Glutamatergic neuron (in vitro differentiated cells): ENCODE data around the gene HSF4. TPM values are rescaled to one million over a fixed set of nuclear protein-coding genes. Genes with fewer than 3 reads are reported as not detected.

Source experiments
- DNase-seq: peaks from one replicate; pipeline ENCODE4 v3.0.0; 2022
- H3K27ac Mint-ChIP-seq: one replicate; pipeline ENCODE4 v1.8.0; 2020; ENCODE audit warnings: mild to moderate bottlenecking, mixed read lengths, inconsistent platforms; ENCODE audit not compliant: unreplicated experiment
- H3K27me3 Mint-ChIP-seq: one replicate; pipeline ENCODE4 v1.8.0; 2020; ENCODE audit warnings: mild to moderate bottlenecking, moderate library complexity, mixed read lengths, inconsistent platforms; ENCODE audit not compliant: unreplicated experiment
- H3K36me3 Mint-ChIP-seq: one replicate; pipeline ENCODE4 v1.8.0; 2020; ENCODE audit warnings: mild to moderate bottlenecking, mixed read lengths, inconsistent platforms; ENCODE audit not compliant: unreplicated experiment
- H3K4me1 Mint-ChIP-seq: one replicate; pipeline ENCODE4 v1.8.0; 2020; ENCODE audit warnings: mild to moderate bottlenecking, low read depth, mixed read lengths, inconsistent platforms; ENCODE audit not compliant: unreplicated experiment
- H3K4me3 Mint-ChIP-seq: one replicate; pipeline ENCODE4 v1.8.0; 2020; ENCODE audit warnings: mild to moderate bottlenecking, mixed read lengths, inconsistent platforms; ENCODE audit not compliant: unreplicated experiment
- H3K9me3 Mint-ChIP-seq: one replicate; pipeline ENCODE4 v1.8.0; 2020; ENCODE audit warnings: mild to moderate bottlenecking, moderate library complexity, mixed read lengths, inconsistent platforms; ENCODE audit not compliant: unreplicated experiment
- long read RNA-seq: library from polyadenylated mRNA; unstranded; transcript quantifications from one replicate; pipeline ENCODE4 v2.0.0, GENCODE V29; 2020; ENCODE audit not compliant: unreplicated experiment
- total RNA-seq: library from RNA; stranded (reverse); fragmentation: NEBNext Ultra II Directional; extraction: Animal tissue kit (Norgen Biotek cat#: 25700); gene quantifications from one replicate; pipeline ENCODE4 v1.2.1, GENCODE V29; 2021; ENCODE audit not compliant: unreplicated experiment
- TF ChIP-seq, protein P1 (sequence below): fragments of 200-600 bp; sonication (generic); IDR thresholded peaks from one replicate; pipeline ENCODE4 v1.5.0; 2021; ENCODE audit not compliant: partially characterized antibody, unreplicated experiment

Gene HSF4
- total RNA-seq: 7.2 TPM
- long read RNA-seq: 0 reads

DNA sequence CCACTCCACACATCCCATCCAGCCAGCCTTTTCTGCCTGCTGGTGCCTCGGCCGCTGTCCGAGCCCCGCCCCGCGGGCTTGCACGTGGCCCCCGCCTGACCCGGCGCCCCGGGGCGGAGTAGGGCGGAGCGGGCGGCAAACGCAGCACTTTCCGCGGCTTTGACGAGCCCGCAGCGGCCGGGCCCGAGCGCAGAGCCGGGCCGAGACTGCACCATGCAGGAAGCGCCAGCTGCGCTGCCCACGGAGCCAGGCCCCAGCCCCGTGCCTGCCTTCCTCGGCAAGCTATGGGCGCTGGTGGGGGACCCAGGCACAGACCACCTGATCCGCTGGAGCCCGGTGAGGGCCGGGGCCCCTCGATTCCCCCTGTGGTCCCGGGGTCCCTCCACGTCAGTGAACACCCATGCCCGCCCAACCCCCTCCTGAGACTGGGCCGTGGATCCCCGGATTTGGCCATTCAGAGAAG, at the start of gene HSF4:
Gene HSF4, plus strand, starts transcription at position 147 of the 463 bp plus-strand sequence. Its CDS starts 67 bp downstream, at position 214.
- Mint-ChIP-seq H3K27me3 (peaks cover 22% of the 10 kb centered on the region), H3K4me3 (peak within 1 kb of the TSS; percentile 69), H3K9me3 (peaks cover 7% of the 10 kb centered on the region), H3K4me1 (peaks cover 2% of the 10 kb centered on the region), H3K36me3 (peaks cover 5% of the 10 kb centered on the region), H3K27ac (no peak within 1 kb of the TSS)
- peak; percentile 31 for DNase-seq
- TF ChIP-seq, protein P1, sequence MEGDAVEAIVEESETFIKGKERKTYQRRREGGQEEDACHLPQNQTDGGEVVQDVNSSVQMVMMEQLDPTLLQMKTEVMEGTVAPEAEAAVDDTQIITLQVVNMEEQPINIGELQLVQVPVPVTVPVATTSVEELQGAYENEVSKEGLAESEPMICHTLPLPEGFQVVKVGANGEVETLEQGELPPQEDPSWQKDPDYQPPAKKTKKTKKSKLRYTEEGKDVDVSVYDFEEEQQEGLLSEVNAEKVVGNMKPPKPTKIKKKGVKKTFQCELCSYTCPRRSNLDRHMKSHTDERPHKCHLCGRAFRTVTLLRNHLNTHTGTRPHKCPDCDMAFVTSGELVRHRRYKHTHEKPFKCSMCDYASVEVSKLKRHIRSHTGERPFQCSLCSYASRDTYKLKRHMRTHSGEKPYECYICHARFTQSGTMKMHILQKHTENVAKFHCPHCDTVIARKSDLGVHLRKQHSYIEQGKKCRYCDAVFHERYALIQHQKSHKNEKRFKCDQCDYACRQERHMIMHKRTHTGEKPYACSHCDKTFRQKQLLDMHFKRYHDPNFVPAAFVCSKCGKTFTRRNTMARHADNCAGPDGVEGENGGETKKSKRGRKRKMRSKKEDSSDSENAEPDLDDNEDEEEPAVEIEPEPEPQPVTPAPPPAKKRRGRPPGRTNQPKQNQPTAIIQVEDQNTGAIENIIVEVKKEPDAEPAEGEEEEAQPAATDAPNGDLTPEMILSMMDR: no peak

- H3K36me3 Mint-ChIP-seq: no peaks in the 10 kb centered on the region
- TF ChIP-seq, protein P1: no peak
- H3K27ac Mint-ChIP-seq: no peak overlapping the region
- H3K4me3 Mint-ChIP-seq: no peak overlapping the region
- no peak for DNase-seq
- H3K4me1 Mint-ChIP-seq: peaks cover 1% of the 10 kb centered on the region
- H3K27me3 Mint-ChIP-seq: peaks cover 5% of the 10 kb centered on the region
- H3K9me3 Mint-ChIP-seq: no peaks in the 10 kb centered on the region
Observed at GRCh38 chr16:67114793-67115192, 49.8 kb upstream of the HSF4 start.

GRCh38 chr16:67115639-67116038, 48.9 kb upstream of the HSF4 start:
- Mint-ChIP-seq H3K27me3 (no peaks in the 10 kb centered on the region), H3K9me3 (no peaks in the 10 kb centered on the region), H3K36me3 (no peaks in the 10 kb centered on the region), H3K4me3 (no peak overlapping the region), H3K4me1 (peaks cover 1% of the 10 kb centered on the region), H3K27ac (no peak overlapping the region)
- TF ChIP-seq, protein P1: no peak
- no peak for DNase-seq

DNA sequence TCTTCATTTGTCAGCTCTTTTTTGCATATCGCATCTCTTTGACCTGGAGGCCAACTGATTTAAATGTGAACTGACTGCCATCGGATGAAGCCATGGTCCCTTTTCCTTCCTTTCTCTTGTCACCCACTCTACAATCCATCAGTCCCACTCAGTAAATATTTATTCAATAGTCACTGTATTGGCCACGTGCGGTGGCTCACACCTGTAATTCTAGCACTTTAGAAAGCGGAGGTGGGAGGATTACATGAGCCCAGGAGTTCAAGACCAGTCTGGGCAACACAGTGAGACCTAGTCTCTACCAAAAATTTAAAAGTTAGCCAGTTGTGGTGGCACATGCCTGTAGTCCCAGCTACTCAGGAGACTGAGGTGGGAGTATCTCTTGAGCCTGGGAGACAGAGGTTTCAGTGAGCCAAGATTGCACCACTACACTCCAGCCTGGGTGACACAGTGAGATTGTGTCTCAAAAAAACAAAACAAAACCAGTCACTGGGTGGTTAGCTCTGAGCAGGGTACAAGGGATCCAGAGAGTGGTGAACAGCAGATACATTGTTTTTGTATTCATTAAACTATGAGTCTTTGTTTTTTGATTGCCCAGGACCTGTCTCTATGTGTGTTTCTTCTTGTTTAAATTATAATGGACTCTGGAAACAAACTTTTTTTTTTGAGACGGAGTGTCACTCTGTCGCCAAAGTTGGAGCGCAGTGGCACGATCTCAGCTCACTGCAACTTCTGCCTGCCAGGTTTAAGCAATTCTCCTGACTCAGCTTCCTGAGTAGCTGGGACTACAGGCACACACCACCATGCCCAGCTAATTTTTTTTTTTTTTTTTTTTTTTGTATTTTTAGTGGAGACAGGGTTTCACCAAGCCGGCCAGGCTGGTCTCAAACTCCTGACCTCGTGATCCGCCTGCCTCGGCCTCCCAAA, 47.9 kb upstream of the HSF4 start:
- no peaks in the 10 kb centered on the region for H3K36me3 Mint-ChIP-seq
- H3K27me3 Mint-ChIP-seq: no peaks in the 10 kb centered on the region
- no peak overlapping the region for H3K4me3 Mint-ChIP-seq
- TF ChIP-seq, protein P1: no peak
- peaks cover 1% of the 10 kb centered on the region for H3K4me1 Mint-ChIP-seq
- H3K9me3 Mint-ChIP-seq: no peaks in the 10 kb centered on the region
- no peak overlapping the region for H3K27ac Mint-ChIP-seq
- DNase-seq: no peak

DNA sequence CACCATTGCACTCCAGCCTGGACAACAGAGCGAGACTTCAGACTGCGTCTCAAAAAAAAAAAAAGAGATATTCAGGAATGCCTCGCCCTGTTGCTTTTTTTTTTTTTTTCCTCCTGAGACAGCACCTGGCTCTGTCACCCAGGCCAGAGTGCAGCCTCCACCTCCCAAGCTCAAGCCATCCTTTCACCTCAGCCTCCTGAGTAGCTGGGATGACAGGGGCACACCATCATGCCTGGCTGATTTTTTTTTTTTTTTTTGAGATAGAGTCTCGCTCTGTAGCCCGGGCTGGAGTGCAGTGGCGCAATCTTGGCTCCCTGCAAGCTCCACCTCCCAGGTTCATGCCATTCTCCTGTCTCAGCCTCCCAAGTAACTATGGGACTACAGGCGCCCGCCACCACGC, 46.8 kb upstream of the HSF4 start:
- Mint-ChIP-seq H3K4me1 (no peaks in the 10 kb centered on the region), H3K9me3 (no peaks in the 10 kb centered on the region), H3K36me3 (no peaks in the 10 kb centered on the region)

More for the DNA sequence above, 46.8 kb upstream of the HSF4 start:
- H3K27ac Mint-ChIP-seq: no peak overlapping the region
- TF ChIP-seq, protein P1: no peak
- no peak overlapping the region for H3K4me3 Mint-ChIP-seq
- DNase-seq: no peak
- no peaks in the 10 kb centered on the region for H3K27me3 Mint-ChIP-seq
